Measurements from ENCODE around the gene ZNF541.

The ZNF541 gene

DNA sequence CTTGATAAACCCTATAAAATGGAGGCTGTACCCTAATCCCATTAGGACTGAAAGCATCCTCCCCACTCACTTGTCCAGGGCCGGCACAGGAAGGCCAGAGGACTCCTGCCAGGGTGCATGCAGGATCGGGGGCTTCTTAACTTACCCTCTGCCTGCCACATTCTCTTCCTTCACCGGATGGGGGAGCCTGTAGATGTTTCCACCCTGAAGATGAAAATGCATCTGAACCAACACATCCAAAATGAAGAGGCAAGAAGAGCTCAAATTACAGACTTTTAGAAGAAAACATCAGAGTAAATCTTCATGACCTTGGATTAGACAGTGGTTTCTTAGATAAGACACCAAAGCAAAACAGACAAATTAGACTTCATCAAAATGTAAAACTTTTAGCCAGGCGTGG lies 32.2 kb downstream of the ZNF541 start:
- DNase-seq, result no peak

DNA sequence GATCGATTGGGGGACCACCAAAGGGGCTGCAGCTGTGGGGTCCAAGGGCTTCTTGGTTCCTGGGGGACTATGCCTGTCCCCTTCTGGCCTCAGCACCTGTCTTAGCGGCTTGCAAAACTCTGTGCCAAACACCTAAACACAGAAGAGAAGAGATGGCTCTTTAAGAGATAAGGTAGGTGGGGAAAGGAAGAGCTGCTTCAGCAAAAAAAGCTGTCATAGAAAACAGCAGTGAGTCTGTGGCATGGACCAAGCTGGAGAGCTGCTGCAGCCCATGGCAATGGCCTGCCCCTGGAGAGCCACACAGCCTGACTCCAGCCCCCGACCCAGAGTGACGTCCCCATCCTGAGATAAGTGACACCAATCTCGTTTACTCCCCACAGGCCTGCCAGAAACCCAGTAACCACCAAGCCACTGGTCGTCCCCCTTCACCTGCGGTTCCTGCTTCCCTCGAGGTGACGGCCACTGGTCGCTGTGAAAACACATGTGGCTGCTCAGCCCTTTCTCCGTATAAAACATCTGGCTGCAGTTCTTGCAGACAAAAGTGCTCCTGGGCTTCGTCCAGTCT lies 33.1 kb downstream of the ZNF541 start:
- no peak for DNase-seq

DNA sequence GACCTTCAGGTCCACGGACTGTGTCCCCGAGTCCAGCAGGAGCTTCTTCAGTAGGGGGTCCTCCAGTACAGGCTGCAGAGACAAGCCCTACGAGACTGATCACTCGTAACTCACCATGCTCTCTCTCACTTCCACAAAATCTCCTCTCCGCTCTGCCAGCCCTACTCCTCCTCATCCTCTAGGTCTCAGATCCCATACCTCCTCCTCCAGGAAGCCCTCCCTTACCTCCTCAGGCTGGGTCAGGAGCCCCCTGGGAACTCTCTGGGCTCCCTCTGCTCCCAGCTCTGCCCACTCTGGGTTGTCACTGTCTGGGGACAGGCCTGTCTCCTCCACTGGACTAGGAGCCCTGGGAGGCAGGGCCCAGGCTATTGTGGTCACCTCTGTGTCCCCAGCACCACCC lies 34.1 kb downstream of the ZNF541 start:
- no peak for DNase-seq

- no peak for DNase-seq
Observed at GRCh38 chr19:47537493-47537892, 35.5 kb downstream of the ZNF541 start.

DNA sequence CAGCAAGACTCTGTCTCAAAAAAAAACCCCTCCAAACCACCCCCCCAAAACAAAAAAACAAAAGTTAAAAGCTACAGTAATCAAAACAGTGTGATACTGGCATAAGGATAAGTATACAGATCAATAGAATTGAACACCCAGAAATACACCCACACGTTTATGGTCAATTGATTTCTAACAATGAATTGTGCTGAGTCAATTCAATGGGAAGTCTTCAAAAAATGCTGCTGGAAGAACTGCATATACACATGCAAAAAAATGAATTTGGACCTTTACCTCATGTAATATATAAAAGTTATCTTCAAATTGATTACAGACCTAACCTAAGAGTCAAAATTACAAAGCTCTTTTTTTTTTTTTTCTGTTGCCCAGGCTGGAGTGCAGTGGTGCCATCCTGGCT lies 38.3 kb downstream of the ZNF541 start:
- DNase-seq, result no peak

- no peak for DNase-seq
Observed at GRCh38 chr19:47531640-47532387, 41.1 kb downstream of the ZNF541 start.

- no peak for DNase-seq
Observed at GRCh38 chr19:47529018-47529742, 43.8 kb downstream of the ZNF541 start.

DNA sequence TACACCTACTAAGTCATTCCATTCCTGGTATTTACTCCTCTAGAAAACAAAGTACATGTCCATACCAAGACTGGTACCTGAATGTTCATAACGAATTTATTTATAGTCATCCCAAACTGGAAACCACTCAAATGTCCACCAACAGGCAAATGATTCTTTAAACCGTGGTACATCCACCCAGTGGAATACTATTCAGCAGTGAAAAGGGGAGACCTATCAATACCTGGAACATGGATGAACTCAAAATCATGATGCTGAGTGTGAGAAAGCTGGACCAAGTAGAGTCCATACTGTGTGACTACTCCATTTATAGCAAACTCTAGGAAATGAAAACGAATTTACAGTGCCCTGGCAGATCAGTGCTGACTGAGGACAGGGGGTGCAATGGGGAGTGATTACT lies 46.1 kb downstream of the ZNF541 start:
- no peak for DNase-seq

- no peak for DNase-seq
Observed at GRCh38 chr19:47523473-47523872, 49.5 kb downstream of the ZNF541 start.

All from left hindlimb (tissue), 1 donor.